Stomach (tissue), 9 donors: Measurements from ENCODE around the gene LCE6A. TPM values are rescaled to one million over a fixed set of nuclear protein-coding genes. Genes with fewer than 3 reads are reported as not detected.

Experiments used
- DNase-seq, 2 donors: peaks; one replicate each; pipeline versions ENCODE4 v3.0.0 to v3.0.0-alpha.2; 2013 to 2019
- H3K27ac ChIP-seq, 5 donors: fragments of 200-600 bp in 4 of 5; sonication (generic) in 4 of 5; one replicate each; pipeline ENCODE4 v1.5.1; 2013 to 2019; ENCODE audit warnings: mild to moderate bottlenecking in 1 of 5, moderate library complexity in 1 of 5
- H3K27me3 ChIP-seq, 3 donors: fragments of 200-600 bp; sonication (generic); one replicate each; pipeline ENCODE4 v1.5.1; 2017 to 2019; ENCODE audit warnings: mixed run types in 1 of 3
- H3K36me3 ChIP-seq, 4 donors: fragments of 200-600 bp; sonication (generic); 1 replicate in 3 of 4; 2 replicates in 1 of 4; pipeline ENCODE4 v1.5.1; 2016 to 2019
- H3K4me1 ChIP-seq, 4 donors: fragments of 200-600 bp; sonication (generic); one replicate each; pipeline ENCODE4 v1.5.1; 2016 to 2019
- H3K4me3 ChIP-seq, 4 donors: fragments of 200-600 bp; sonication (generic) in 3 of 4; one replicate each; pipeline ENCODE4 v1.5.1; 2016 to 2019; ENCODE audit warnings: mild to moderate bottlenecking in 1 of 4
- H3K9me3 ChIP-seq, 4 donors: fragments of 200-600 bp; sonication (generic); one replicate each; pipeline ENCODE4 v1.5.1; 2016 to 2019
- EP300 ChIP-seq: sonication (generic); formaldehyde crosslinking; IDR thresholded peaks from one replicate; pipeline ENCODE4 v1.6.1; 2017; ENCODE audit warnings: antibody characterized with exemption
- POLR2A ChIP-seq, 4 donors: fragments of 450-650 bp; IDR thresholded peaks; one replicate each; pipeline ENCODE4 v1.6.1; 2016; ENCODE audit warnings: antibody characterized with exemption in 4 of 4, control low read depth in 2 of 4, mild to moderate bottlenecking in 1 of 4, moderate library complexity in 1 of 4
- POLR2AphosphoS5 ChIP-seq, 3 donors: sonication (generic); formaldehyde crosslinking; IDR thresholded peaks; one replicate each; pipeline ENCODE4 v1.6.1; 2016; ENCODE audit warnings: antibody characterized with exemption in 3 of 3
- WGBS, 5 donors: extraction: QIAGEN DNeasy Blood & Tissue Kit in 3 of 5; methylation state at CpG; one replicate each; pipeline versions ENCODE4 v1.1.5 to v1.1.7; 2013 to 2018; 5-methylcytosine and 5-hydroxymethylcytosine counted together
- intact Hi-C: fragments of 100-400 bp; cut with DNase I; formaldehyde crosslinking; loops from one replicate; pipeline ENCODE4 v1.15.1; 2023; ENCODE audit warnings: low total_unique reads
- polyA plus RNA-seq, 3 donors: library from polyadenylated mRNA; stranded (reverse); fragments of 200-250 nt; gene quantifications; one replicate each; pipeline ENCODE4 v1.2.3, GENCODE V29; 2013
- total RNA-seq, 5 donors: library from RNA; depleted of rRNA; stranded (reverse); fragments of >200 nt; gene quantifications; one replicate each; pipeline versions ENCODE4 v1.1.0 to v1.2.3, GENCODE V29; 2014 to 2016
- TF ChIP-seq, protein P1 (sequence below), 7 experiments: fragments of 450-650 bp in 4 of 7; fragments of 200-600 bp in 3 of 7; sonication (generic) in 3 of 7; IDR thresholded peaks; one replicate each; pipeline ENCODE4 v1.5.1; 2016 to 2019; ENCODE audit warnings: antibody characterized with exemption in 7 of 7, control low read depth in 2 of 7, mild to moderate bottlenecking in 1 of 7
- donor health status: healthy with polysubstance abuse.
- donor health status: Bipolar disorder and iron deficiency.
- donor health status: healthy.

The LCE6A gene
- total and polyA plus RNA-seq, 8 donors = not detected

DNA sequence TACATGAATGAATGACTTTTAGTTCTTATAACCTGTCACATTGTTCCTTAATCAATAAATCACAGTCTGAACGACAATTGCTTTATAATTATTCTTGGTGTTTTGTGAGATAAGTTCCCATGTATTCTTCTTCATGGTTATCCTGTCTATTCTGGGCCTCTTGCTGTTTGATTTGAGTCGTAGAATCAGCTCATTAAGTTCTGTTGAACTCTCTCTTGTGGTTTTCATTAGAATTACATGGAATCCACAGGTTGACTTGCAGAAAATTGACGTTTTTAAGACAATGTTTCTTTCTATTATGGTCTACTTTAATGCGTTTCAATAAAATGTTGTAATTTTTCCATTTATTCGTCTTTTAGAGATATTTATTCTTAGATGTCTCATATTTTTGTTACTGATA, 19.4 kb upstream of the LCE6A start:
- no peak for DNase-seq
- no peaks in the 10 kb centered on the region for H3K36me3 ChIP-seq
- H3K9me3 ChIP-seq = no peaks in the 10 kb centered on the region
- 32 to 39% (median 36%) methylated on average over 5 of the region's 5 CpGs for WGBS, 5 donors
- no peak overlapping the region for H3K27ac ChIP-seq
- peaks cover 0 to 16% (median 0%) of the 10 kb centered on the region in 3 donors for H3K27me3 ChIP-seq
- intact Hi-C loops = no loop called here
- no peak overlapping the region for H3K4me3 ChIP-seq
- no peaks in the 10 kb centered on the region for H3K4me1 ChIP-seq
- TF ChIP-seq POLR2AphosphoS5 (IDR thresholded peaks at IDR 0.05) (no peak), POLR2A (IDR thresholded peaks at IDR 0.05) (no peak), EP300 (no peak)
- TF ChIP-seq, protein P1, sequence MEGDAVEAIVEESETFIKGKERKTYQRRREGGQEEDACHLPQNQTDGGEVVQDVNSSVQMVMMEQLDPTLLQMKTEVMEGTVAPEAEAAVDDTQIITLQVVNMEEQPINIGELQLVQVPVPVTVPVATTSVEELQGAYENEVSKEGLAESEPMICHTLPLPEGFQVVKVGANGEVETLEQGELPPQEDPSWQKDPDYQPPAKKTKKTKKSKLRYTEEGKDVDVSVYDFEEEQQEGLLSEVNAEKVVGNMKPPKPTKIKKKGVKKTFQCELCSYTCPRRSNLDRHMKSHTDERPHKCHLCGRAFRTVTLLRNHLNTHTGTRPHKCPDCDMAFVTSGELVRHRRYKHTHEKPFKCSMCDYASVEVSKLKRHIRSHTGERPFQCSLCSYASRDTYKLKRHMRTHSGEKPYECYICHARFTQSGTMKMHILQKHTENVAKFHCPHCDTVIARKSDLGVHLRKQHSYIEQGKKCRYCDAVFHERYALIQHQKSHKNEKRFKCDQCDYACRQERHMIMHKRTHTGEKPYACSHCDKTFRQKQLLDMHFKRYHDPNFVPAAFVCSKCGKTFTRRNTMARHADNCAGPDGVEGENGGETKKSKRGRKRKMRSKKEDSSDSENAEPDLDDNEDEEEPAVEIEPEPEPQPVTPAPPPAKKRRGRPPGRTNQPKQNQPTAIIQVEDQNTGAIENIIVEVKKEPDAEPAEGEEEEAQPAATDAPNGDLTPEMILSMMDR (IDR thresholded peaks at IDR 0.05) = no peak

GRCh38 chr1:152824964-152825363, 17.7 kb upstream of the LCE6A start:
- H3K4me1 ChIP-seq = no peaks in the 10 kb centered on the region
- H3K27me3 ChIP-seq = peaks cover 0 to 24% (median 0%) of the 10 kb centered on the region in 3 donors
- no peak overlapping the region for H3K27ac ChIP-seq
- no peaks in the 10 kb centered on the region for H3K9me3 ChIP-seq
- TF ChIP-seq POLR2A (IDR thresholded peaks at IDR 0.05) = no peak
- TF ChIP-seq, protein P1 (IDR thresholded peaks at IDR 0.05) = no peak
- no peak for TF ChIP-seq POLR2AphosphoS5 (IDR thresholded peaks at IDR 0.05)
- TF ChIP-seq EP300 = no peak
- H3K4me3 ChIP-seq = no peak overlapping the region
- intact Hi-C loops = no loop called here
- no peaks in the 10 kb centered on the region for H3K36me3 ChIP-seq
- no peak for DNase-seq

- no peak within 1 kb of the TSS for H3K27ac ChIP-seq
- H3K4me3 ChIP-seq = no peak within 1 kb of the TSS
- 41 to 74% (median 67%) methylated on average over 2 of the region's 2 CpGs for WGBS, 5 donors
- no peak for DNase-seq
- TF ChIP-seq, protein P1 (IDR thresholded peaks at IDR 0.05) = no peak
- no peak for TF ChIP-seq EP300
- no peak for TF ChIP-seq POLR2AphosphoS5 (IDR thresholded peaks at IDR 0.05)
- TF ChIP-seq POLR2A (IDR thresholded peaks at IDR 0.05) = no peak
- H3K9me3 ChIP-seq = peaks cover 0 to 4% (median 0%) of the 10 kb centered on the region in 4 donors
- no peaks in the 10 kb centered on the region for H3K36me3 ChIP-seq
- intact Hi-C loops = no loop called here
- no peaks in the 10 kb centered on the region for H3K4me1 ChIP-seq
- H3K27me3 ChIP-seq = peaks cover 0 to 24% (median 0%) of the 10 kb centered on the region in 3 donors
Observed at GRCh38 chr1:152827173-152827572, 15.5 kb upstream of the LCE6A start, which contains the start of gene LCE1A. TSS of gene LCE1A (plus strand) at chr1:152827473. CDS start at chr1:152827473, 0 bp downstream.

GRCh38 chr1:152836870-152837269, 5.8 kb upstream of the LCE6A start:
- no peaks in the 10 kb centered on the region for H3K36me3 ChIP-seq
- intact Hi-C loops = no loop called here
- TF ChIP-seq POLR2AphosphoS5 (IDR thresholded peaks at IDR 0.05) = no peak
- TF ChIP-seq POLR2A (IDR thresholded peaks at IDR 0.05) = no peak
- TF ChIP-seq EP300 = no peak
- TF ChIP-seq, protein P1 (IDR thresholded peaks at IDR 0.05) = no peak
- no peak for DNase-seq
- no peaks in the 10 kb centered on the region for H3K4me1 ChIP-seq
- no peaks in the 10 kb centered on the region for H3K9me3 ChIP-seq
- WGBS, 5 donors = 47 to 61% (median 54%) methylated on average over 2 of the region's 2 CpGs
- no peak overlapping the region for H3K27ac ChIP-seq
- no peaks in the 10 kb centered on the region for H3K27me3 ChIP-seq
- no peak overlapping the region for H3K4me3 ChIP-seq
